GM12873 (cell line): Measurements from ENCODE around the gene ZNF281.

Experiments
- CTCF ChIP-seq: IDR thresholded peaks from 2 replicates; pipeline ENCODE4 v1.5.1; 2012; ENCODE audit warnings: low read depth, mild to moderate bottlenecking, moderate library complexity, low read length, control low read depth; ENCODE audit not compliant: insufficient read depth; ENCODE audit errors: missing control alignments

The ZNF281 gene

GRCh38 chr1:200386416-200386815 lies 23.4 kb downstream of the ZNF281 start:
- no peak for TF ChIP-seq CTCF

GRCh38 chr1:200384818-200385390 lies 24.9 kb downstream of the ZNF281 start:
- no peak for TF ChIP-seq CTCF

- TF ChIP-seq CTCF: no peak
These were observed 28.4 kb downstream of the ZNF281 start for GRCh38 chr1:200381256-200381984.

- TF ChIP-seq CTCF: no peak
These were observed 29.2 kb downstream of the ZNF281 start for GRCh38 chr1:200380589-200381021.

GRCh38 chr1:200379940-200380588 lies 29.8 kb downstream of the ZNF281 start:
- TF ChIP-seq CTCF: no peak

GRCh38 chr1:200379432-200379757 lies 30.4 kb downstream of the ZNF281 start:
- no peak for TF ChIP-seq CTCF

GRCh38 chr1:200378096-200378495 lies 31.7 kb downstream of the ZNF281 start:
- TF ChIP-seq CTCF: no peak
